DND-41 (cell line): Measurements from ENCODE around the gene FOXP4.

Experiments used
- ATAC-seq: fragments of 200-7000 bp; cut with Tn5 transposase; 3 replicates; pipeline ENCODE4 v1.9.1; 2021; ENCODE audit warnings: low read depth; ENCODE audit not compliant: insufficient read depth
- DNase-seq: peaks from one replicate; pipeline ENCODE4 v3.0.0-alpha.2; 2020
- H2AFZ ChIP-seq: 2 replicates; pipeline ENCODE4 v1.6.0; 2012; ENCODE audit warnings: low read depth, low read length
- H3K27ac ChIP-seq: 2 replicates; pipeline ENCODE4 v1.5.1; 2012; ENCODE audit warnings: low read length, inconsistent platforms
- H3K27me3 ChIP-seq: fragments of 200-600 bp; sonication (generic); 2 replicates; pipeline ENCODE4 v1.6.0; 2012; ENCODE audit warnings: low read length, mild to moderate bottlenecking, inconsistent platforms; ENCODE audit not compliant: insufficient read depth, poor library complexity
- H3K36me3 ChIP-seq: 2 replicates; pipeline ENCODE4 v1.5.1; 2012; ENCODE audit warnings: low read length, inconsistent platforms; ENCODE audit not compliant: insufficient read depth
- H3K4me1 ChIP-seq: 2 replicates; pipeline ENCODE4 v1.5.1; 2012; ENCODE audit warnings: mild to moderate bottlenecking, low read length; ENCODE audit not compliant: insufficient read depth
- H3K4me2 ChIP-seq: 2 replicates; pipeline ENCODE4 v1.6.0; 2012; ENCODE audit warnings: mild to moderate bottlenecking, moderate library complexity, low read length, inconsistent platforms; ENCODE audit not compliant: insufficient read depth
- H3K4me3 ChIP-seq, 2 experiments: fragments of 200-600 bp in 1 of 2; shearing (Covaris generic) in 1 of 2; 2 replicates each; pipeline ENCODE4 v1.5.1; 2012 to 2016; ENCODE audit warnings: inconsistent platforms in 2 of 2, low read length in 2 of 2, mild to moderate bottlenecking in 2 of 2, low read depth in 1 of 2, moderate library complexity in 1 of 2
- H3K79me2 ChIP-seq: 2 replicates; pipeline ENCODE4 v1.6.0; 2012; ENCODE audit warnings: low read length, inconsistent platforms; ENCODE audit not compliant: insufficient read depth
- H3K9ac ChIP-seq: 2 replicates; pipeline ENCODE4 v1.6.0; 2012; ENCODE audit warnings: low read depth, mild to moderate bottlenecking, inconsistent platforms, low read length, moderate library complexity
- H3K9me3 ChIP-seq: 2 replicates; pipeline ENCODE4 v1.5.1; 2012; ENCODE audit warnings: low read length, moderate library complexity, mild to moderate bottlenecking, inconsistent platforms; ENCODE audit not compliant: insufficient read depth, severe bottlenecking
- H4K20me1 ChIP-seq: 2 replicates; pipeline ENCODE4 v1.6.0; 2012; ENCODE audit warnings: low read length; ENCODE audit not compliant: insufficient read depth
- CTCF ChIP-seq: IDR thresholded peaks from 2 replicates; pipeline ENCODE4 v1.5.1; 2012; ENCODE audit warnings: borderline replicate concordance, low read length, moderate library complexity, mild to moderate bottlenecking; ENCODE audit not compliant: poor library complexity, severe bottlenecking; ENCODE audit errors: extremely low read depth
- EZH2 ChIP-seq: IDR thresholded peaks from 3 replicates; pipeline ENCODE4 v1.6.1; 2012; ENCODE audit warnings: borderline replicate concordance, low read depth, mild to moderate bottlenecking, moderate library complexity, low read length, inconsistent platforms; ENCODE audit not compliant: severe bottlenecking

FOXP4 gene

GRCh38 chr6:41528409-41528963, 17.7 kb upstream of the FOXP4 start:
- Histone ChIP-seq H3K27ac (no peak overlapping the region), H3K4me1 (peaks cover 24% of the 10 kb centered on the region), H2AFZ (no peak overlapping the region), H3K4me2 (no peak overlapping the region), H3K79me2 (no peaks in the 10 kb centered on the region), H3K9ac (no peak overlapping the region), H3K36me3 (no peaks in the 10 kb centered on the region), H3K27me3 (no peaks in the 10 kb centered on the region), H4K20me1 (no peaks in the 10 kb centered on the region; the same call in 1 of the 2 replicates), H3K9me3 (no peaks in the 10 kb centered on the region), H3K4me3 (no peak overlapping the region)
- no peak for TF ChIP-seq EZH2
- no peak for TF ChIP-seq CTCF
- DNase-seq (no peak), ATAC-seq (no peak)

- Histone ChIP-seq H2AFZ (no peak overlapping the region), H3K4me2 (no peak overlapping the region), H3K4me1 (peaks cover 24% of the 10 kb centered on the region), H3K36me3 (no peaks in the 10 kb centered on the region), H3K27me3 (no peaks in the 10 kb centered on the region), H4K20me1 (no peaks in the 10 kb centered on the region; the same call in 1 of the 2 replicates), H3K79me2 (no peaks in the 10 kb centered on the region), H3K27ac (no peak overlapping the region), H3K9me3 (no peaks in the 10 kb centered on the region), H3K4me3 (no peak overlapping the region), H3K9ac (no peak overlapping the region)
- TF ChIP-seq EZH2 (no peak), CTCF (no peak)
- ATAC-seq (no peak), DNase-seq (no peak)
Observed at GRCh38 chr6:41529049-41529448, 17.1 kb upstream of the FOXP4 start.

- Histone ChIP-seq H3K27ac (no peak overlapping the region), H4K20me1 (no peaks in the 10 kb centered on the region; the same call in 1 of the 2 replicates), H3K9ac (no peak overlapping the region), H3K27me3 (no peaks in the 10 kb centered on the region), H3K36me3 (no peaks in the 10 kb centered on the region), H2AFZ (no peak overlapping the region), H3K4me2 (no peak overlapping the region), H3K9me3 (no peaks in the 10 kb centered on the region), H3K4me3 (no peak overlapping the region), H3K4me1 (peaks cover 24% of the 10 kb centered on the region), H3K79me2 (no peaks in the 10 kb centered on the region)
- DNase-seq (no peak), ATAC-seq (no peak)
- TF ChIP-seq CTCF (no peak), EZH2 (no peak)
Observed at GRCh38 chr6:41529970-41530369, 16.2 kb upstream of the FOXP4 start.

- no peaks in the 10 kb centered on the region for H3K36me3 ChIP-seq
- no peak for ATAC-seq
- TF ChIP-seq CTCF (no peak), EZH2 (no peak)
- no peak overlapping the region for H3K4me3 ChIP-seq
- H3K27me3 ChIP-seq = no peaks in the 10 kb centered on the region
- H2AFZ ChIP-seq = no peak overlapping the region
- no peak for DNase-seq
- H3K9ac ChIP-seq = no peak overlapping the region
- peaks cover 24% of the 10 kb centered on the region for H3K4me1 ChIP-seq
- H4K20me1 ChIP-seq = no peaks in the 10 kb centered on the region; the same call in 1 of the 2 replicates
- H3K27ac ChIP-seq = no peak overlapping the region
- H3K79me2 ChIP-seq = no peaks in the 10 kb centered on the region
- no peak overlapping the region for H3K4me2 ChIP-seq
- H3K9me3 ChIP-seq = no peaks in the 10 kb centered on the region
Observed at GRCh38 chr6:41530476-41530875, 15.7 kb upstream of the FOXP4 start.
